IPS-18c (cell line): ENCODE results near the gene DIDO1.

Experiments used
- H3K4me3 ChIP-seq: 2 replicates; pipeline ENCODE4 v1.7.0; 2013; ENCODE audit warnings: low read depth, mild to moderate bottlenecking, low read length, moderate library complexity; ENCODE audit not compliant: insufficient read depth
- H3K9me3 ChIP-seq: one replicate; pipeline ENCODE4 v1.6.1; 2013; ENCODE audit warnings: mild to moderate bottlenecking, low read length, moderate library complexity; ENCODE audit not compliant: control insufficient read depth, insufficient read depth

Gene DIDO1

DNA sequence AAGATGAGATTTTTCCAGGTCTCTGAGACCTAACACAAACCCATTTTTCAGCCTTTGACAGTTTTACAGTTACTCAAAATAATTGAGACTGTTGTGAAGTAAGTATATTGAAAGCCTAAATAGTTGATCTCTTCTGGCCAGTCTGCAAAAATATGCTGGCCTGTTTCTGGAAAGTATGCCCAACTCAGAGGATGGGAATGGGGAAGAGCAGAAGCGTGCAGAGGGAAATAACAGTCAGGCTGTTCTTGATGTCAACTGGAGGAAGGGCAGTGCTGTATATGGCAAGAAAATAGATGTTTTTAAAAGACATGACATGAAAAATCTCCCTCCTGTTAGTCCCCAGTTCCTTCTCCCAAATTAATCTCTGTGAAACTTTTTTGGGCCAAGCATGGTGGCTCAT, 15.5 kb upstream of the DIDO1 start:
- no peak overlapping the region for H3K4me3 ChIP-seq
- H3K9me3 ChIP-seq, result no peaks in the 10 kb centered on the region

DNA sequence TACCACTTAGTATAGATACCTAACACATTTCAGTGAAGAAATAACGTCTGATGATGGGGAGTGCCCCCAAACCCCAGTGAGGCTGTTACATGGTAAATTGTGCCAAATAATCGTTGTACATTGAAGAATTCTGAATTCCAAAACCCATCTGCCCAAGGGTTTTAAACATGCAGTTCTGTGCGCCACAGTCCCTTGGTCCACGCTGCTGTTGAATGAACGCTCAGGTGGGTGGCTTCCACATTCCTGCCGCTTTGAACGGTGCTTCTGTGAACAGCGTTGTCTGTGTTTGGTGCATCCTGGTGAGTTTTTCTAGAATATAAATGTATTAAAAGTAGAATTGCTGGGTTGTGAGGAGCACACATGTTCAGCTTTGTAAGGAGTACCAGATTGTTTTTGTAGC, 14.6 kb upstream of the DIDO1 start:
- no peak overlapping the region for H3K4me3 ChIP-seq
- no peaks in the 10 kb centered on the region for H3K9me3 ChIP-seq

DNA sequence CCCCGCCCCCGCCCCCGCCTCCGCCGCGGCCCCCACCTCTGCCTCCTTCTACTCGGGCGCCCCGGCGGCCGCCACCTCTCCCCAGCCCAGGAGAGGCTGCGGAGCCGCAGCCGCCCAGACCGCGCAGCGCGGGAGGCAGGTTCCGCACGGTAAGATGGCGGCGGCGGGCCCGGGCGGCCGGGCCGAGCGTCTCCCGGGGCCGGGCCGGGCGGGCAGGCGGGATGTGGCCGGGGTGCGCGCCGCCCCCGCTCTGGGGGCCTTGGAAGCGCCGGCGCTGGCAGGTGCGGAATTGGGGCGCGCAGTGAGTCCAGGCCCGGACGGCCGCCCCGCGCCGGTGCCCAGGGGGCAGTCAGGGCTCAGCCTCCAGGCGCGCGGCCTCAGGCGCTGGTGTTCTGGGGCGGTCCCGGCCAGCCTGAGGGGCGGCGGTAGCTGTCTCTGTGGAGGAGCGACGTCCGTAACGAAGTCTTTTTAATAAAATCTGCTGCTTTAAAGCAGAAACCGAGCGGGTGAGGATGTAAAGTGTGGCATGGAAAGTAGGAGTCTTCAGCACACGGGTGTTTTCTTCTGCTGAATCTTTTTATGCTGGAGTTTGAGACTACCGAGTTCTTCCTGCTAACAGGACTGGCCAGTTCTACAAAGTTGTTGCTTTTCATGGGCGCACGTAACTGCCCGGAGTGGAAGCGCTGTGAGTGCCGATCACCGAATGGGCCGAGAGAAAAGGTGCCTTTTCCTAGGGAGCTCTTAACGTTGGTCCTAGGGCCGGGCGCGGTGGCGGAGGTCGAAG, 12.0 kb upstream of the DIDO1 start, which contains the start of gene GID8:
TSS of gene GID8 (plus strand) at position 43 of the 784 bp plus-strand sequence. CDS start 3,356 bp downstream, outside the sequence.
- Histone ChIP-seq H3K9me3 (no peaks in the 10 kb centered on the region), H3K4me3 (peak within 1 kb of the TSS; percentile 97)

DNA sequence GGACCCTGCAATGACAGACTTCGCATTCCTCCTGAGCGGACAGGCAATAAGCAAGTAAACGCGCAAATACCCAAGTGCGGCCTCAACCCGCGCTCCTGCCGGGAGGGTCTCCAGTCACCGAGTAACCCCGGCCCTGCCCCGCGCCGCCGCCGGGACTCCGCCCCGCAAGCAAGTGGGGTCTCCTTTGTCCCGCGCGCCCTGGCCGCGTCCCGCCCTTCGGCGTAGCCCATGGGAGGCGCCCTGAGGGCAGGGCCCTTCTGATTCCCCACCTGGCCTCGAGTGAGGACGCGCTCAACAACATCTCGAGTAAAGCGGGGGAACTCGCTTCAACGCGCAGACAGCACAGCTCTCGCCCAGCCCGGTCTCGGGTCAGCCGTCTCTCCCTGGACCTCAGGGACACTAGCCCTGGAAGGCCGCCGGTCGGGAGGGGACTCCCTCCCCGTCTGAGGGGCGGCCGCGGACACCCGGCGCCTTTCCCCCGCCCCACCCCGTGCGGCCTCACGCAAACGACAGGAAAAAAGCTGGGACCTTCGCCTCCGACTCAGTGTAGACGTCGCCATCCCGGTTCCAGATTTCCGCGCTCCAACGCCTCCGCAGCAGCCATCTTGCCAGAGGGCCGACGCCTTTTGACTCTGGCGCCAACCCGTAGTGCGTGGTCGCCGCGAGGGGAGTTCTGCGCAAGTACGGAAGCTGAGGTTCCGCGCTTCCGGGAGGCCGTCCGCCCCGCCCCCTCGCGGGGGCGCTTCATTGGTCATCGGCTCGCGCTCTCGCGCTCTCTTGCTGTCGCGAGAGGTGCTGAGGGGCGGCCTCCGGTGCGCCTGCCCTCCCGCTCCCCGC, 11.2 kb upstream of the DIDO1 start:
- no peaks in the 10 kb centered on the region for H3K9me3 ChIP-seq
- H3K4me3 ChIP-seq, result peak overlapping the region; percentile 97

DNA sequence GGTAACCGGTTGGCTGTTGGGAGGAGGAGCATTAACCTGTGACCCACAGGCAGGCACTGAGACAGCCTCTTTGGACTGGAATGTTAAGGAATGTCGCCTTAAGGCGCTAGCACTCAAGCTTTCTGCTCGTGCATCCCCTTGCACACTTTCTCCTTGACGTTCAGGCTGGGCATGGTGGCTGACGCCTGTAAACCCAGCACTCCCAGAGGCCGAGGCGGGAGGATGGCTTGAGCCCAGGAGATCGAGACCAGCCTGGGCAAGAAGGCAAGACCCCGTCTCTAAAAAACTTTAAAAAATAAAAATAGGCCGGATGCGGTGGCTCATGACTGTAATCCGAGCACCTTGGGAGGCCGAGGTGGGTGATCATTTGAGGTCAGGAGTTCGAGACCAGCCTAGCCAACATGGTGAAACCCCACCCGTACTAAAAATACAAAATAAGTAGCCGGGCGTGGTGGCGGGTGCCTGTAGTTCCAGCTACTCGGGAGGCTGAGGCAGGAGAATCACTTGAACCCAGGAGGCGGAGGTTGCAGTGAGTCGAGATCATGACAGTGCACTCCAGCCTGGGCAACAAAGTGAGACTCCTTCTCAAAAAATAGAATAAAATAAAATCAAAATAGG, 9.8 kb upstream of the DIDO1 start:
- H3K4me3 ChIP-seq, result peak overlapping the region; percentile 97

DNA sequence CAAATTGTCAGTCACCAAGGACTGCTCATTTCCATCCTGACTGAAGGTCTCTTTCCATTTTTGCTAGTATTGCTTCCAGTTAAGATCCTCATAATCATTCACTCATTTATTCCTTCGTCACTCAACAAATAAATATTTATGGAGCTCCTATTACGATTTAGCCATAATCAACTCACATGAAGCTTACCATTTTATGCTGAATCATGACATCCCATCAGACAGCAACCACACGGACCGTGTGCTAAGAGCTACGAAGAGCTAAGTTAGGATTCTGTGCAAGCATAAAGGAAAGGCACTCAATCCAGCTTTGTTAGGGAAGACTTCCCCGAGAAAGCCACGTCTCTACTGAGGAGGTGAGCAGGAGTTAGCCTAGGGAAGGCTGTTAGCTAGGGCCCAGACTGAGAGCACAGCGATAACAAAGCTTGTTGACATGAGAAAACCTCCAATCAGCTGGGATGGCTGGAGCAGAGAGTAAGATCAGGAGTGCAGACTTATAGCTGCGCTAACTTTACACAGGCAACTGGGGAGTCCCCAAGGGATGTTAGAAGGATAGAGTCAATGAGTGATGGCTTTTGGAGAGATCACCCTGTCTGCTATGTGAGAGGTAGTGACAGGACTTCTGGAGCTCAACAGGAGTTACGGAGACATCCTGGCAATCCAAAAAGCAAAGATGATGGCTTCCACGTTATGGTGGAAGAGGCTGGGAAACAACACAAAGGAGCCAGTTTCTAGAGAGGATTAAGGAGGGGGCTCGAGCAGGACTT, 9.1 kb upstream of the DIDO1 start:
- Histone ChIP-seq H3K9me3 (no peaks in the 10 kb centered on the region), H3K4me3 (peak overlapping the region; percentile 97)

More for the DNA sequence above, 9.8 kb upstream of the DIDO1 start:
- no peaks in the 10 kb centered on the region for H3K9me3 ChIP-seq

DNA sequence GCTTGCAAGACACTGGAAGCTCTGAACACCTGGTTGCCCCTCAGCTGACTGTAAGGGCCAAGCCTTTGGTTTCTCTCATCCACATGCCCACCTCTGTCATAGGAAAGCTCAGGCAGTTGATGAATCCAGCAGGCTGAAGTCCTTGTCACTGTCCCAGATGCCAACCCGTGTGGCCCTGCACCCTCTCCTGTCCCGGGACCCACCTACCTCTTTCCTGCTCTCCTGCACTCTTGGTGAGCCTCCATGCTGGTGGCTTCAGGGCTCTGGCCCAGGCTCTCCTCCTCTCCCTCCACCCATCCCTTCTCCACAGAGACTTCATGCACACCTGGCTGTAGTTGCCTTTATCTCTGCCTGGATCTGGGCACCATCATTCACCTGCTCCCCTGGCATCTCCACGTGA, 7.7 kb upstream of the DIDO1 start:
- Histone ChIP-seq H3K4me3 (no peak overlapping the region), H3K9me3 (no peaks in the 10 kb centered on the region)

DNA sequence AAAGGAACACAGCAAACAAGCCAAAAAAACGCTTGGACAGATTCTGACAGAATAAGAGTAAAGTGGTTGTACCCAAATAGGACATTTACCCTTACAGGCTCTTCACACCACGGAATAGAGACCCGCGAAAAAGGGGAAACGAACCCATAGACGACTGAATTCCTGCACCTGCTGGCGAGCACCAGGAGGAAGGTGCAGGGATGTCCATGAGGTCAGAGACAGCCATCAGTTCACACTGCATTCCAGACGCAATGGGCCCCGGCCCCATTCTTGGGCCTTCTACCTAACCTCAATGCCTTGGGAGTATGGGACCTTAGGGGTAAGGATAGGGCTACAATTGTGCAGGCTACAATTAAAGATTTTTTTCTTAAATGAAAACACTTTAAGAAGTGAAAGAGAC, 5.2 kb upstream of the DIDO1 start:
- H3K4me3 ChIP-seq, result no peak overlapping the region
- H3K9me3 ChIP-seq, result no peaks in the 10 kb centered on the region

DNA sequence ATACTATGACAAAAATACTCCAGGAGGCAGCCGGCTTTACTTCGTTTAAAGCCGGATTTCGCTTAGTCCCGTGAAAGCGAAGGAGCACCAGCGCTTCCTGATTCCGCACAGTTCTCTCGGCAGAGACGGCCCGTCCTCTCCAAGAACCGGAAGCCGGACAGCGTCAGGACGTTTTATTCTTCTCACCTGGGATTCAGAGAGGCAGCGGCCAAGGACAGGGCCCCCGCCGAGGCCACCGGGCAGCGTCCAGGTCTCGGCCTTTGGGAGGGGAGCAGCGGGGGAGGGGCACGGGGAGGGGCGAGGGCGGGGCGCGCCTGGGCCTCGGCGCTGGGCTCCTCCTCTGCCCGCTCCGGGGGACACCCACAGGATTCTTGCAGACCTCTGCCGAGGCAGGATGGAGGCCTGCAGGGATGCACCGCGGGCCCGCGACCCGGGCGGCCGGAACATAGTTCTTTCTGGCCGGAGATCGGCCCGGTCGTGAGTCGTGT, 2.8 kb upstream of the DIDO1 start:
- peak overlapping the region; percentile 46 for H3K4me3 ChIP-seq
- H3K9me3 ChIP-seq, result no peaks in the 10 kb centered on the region

DNA sequence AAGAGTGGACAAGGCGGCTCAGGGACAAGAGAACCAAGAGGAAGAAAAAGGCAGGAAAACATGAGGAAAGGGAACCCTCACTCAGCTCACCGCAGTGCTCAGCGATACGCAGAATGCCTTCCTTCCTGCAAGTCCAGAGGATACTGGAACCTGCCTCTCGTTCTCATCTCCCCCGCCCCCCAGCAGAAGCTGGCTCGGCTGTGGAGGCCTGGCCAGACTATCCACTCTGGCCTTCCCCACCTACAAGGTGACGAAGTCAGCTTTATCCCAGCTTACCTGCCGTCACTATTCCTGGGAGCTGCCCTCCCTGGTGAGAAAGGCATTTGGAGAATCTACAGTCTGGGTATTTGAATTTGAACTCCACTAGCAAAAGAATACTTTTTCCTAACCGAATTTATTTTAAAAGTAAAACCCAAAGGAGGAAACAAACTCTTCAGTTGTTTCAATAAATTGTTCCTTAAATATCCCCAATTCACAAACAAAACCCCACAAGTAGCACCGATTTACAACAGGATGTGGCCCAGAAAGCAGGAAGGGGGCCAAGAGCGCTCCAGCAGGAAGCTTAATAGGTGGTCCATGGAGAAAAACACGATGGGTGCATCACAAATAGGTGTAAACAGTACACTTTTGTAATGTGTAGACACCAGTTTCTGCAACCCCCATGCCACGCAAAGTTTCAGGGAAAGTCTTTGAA, 2.1 kb upstream of the DIDO1 start:
- Histone ChIP-seq H3K4me3 (peak overlapping the region; percentile 67), H3K9me3 (no peaks in the 10 kb centered on the region)

DNA sequence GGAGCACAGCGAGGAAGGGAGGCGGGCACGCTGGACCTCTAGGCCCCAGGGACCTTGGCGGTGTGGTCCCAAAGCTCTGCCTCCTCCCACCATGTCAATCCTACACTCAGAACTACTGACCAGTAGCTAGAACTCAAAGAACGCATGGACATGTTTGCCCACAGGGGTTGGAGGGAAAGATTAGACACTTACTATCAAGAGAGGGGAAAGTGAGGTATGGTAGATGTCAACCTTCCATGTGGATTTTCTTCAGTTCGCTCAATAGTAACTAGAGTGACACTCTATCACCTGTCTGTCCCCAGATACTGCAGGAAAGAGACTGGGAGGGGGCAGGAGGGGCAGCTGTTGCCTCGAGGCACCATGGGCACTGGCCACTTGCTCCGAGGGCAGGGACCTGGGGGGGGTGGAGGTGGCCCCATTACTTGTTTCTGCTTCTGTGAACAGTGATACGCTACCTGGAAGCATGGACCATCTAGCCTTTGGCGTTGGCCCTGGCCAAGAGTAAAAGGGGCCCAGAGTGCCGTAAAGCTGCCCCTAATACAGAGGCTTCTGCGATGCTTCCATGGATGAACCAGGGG, 912 bp upstream of the DIDO1 start:
- no peaks in the 10 kb centered on the region for H3K9me3 ChIP-seq
- peak overlapping the region; percentile 67 for H3K4me3 ChIP-seq

DNA sequence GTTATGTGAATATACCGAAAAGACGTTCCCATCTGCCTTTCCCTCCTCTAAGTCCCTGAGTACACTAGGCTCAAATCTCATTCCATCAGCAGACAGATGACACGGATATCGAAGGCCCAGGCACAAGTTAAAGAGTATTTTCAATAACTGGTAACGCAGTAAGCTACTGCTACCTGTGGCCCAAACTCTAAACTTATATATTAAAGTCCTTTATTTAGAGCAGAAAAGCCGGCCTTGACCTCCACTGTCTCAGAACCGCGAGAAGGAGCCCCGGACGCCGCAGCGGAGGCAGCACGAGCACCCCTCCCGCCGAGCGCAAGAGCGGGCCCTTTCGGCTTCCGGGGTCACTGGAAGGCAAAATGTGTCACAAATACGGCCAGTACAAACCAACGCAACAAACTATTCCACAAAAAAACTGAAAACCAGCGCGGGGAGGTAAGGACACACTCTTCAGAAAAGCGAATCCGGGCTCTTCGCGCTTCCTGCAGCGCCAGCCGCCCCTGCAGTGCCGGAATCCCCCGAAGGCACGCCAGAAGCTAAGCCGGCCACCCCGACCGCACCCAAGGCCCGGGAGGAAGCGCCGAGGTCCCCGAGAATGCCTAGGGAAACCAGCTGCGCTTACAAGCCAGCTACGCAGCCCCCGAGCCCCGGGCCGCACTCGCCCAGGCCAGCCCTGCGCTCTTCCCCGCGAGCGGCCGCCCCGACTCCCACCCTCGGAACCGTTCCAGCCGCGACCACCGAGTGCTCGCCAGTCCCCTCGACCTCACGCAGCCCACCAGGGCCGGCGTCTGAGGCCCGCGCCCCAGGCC, 681 bp downstream of the DIDO1 start:
- H3K4me3 ChIP-seq, result peak overlapping the region; percentile 67
- H3K9me3 ChIP-seq, result no peaks in the 10 kb centered on the region

DNA sequence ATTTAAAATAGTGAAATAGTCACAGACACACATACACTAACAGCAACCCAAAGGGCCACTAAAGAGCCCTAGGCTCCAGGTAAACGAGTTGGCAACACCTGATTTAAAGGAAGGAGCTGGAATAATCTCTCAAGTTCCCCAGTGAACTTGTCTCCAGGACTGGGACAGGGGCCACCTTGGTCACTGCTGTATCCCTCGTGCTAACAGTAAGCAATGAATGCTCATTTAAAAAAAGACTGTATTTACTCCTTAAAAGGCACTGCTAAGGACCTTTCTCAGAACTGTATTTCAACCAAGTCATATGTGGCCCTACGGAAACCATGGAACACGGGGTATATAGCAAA, 1.3 kb downstream of the DIDO1 start:
- peak overlapping the region; percentile 67 for H3K4me3 ChIP-seq
- no peaks in the 10 kb centered on the region for H3K9me3 ChIP-seq

DNA sequence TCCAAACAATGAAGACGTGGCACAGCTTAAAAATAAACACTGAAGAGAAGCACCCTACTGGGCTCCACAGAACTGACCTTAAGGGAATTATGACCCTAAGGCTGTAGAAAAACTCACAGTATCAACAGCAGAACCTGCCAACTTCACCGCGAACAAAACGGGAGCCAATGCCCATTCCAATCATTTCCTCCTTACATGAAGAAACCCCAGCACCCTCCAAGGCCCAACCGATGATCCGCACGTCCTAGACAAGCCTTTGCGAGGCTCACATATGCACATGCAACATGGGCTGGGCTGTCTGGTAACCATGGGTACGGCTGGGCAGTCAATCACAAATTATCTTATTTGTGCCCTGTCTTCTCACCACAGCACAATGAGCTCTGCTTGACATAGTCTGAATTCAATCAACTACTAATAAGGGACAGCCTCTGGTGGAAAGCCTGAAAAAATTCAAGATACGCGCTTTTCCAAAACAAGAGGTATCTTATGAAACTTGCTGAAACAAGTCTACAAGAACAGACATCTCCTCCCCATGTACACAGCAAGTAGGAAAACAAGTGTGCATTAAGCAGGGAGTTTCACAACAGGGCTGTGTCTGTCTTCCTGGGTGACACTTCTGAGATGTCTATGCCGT, 1.7 kb downstream of the DIDO1 start:
- H3K9me3 ChIP-seq, result no peaks in the 10 kb centered on the region
- H3K4me3 ChIP-seq, result peak overlapping the region; percentile 67
